HepG2 (cell line): ENCODE results near the gene FOXA1. TPM values are rescaled to one million over a fixed set of nuclear protein-coding genes. Genes with fewer than 3 reads are reported as not detected.

Source experiments
- ATF3 ChIP-seq: sonication (generic); formaldehyde crosslinking; IDR thresholded peaks from 2 replicates; pipeline ENCODE4 v1.4.0; 2020; ENCODE audit warnings: missing genetic modification reagents
- GRHL1 ChIP-seq: sonication (generic); formaldehyde crosslinking; conservative IDR thresholded peaks from 2 replicates; pipeline ENCODE4 v1.8.0; 2022; ENCODE audit warnings: missing genetic modification reagents
- KLF13 ChIP-seq: sonication (generic); formaldehyde crosslinking; IDR thresholded peaks from 2 replicates; pipeline ENCODE4 v1.4.0; 2020; ENCODE audit warnings: mild to moderate bottlenecking, missing genetic modification reagents
- KLF6 ChIP-seq: IDR thresholded peaks from 2 replicates; pipeline ENCODE4 v1.8.0; 2016; ENCODE audit warnings: missing biosample characterization, missing genetic modification reagents
- NFKB2 ChIP-seq: sonication (generic); formaldehyde crosslinking; IDR thresholded peaks from 2 replicates; pipeline ENCODE4 v1.4.0; 2020; ENCODE audit warnings: missing genetic modification reagents, borderline replicate concordance
- NFKBIZ ChIP-seq: IDR thresholded peaks from 2 replicates; pipeline ENCODE4 v1.6.1; 2018; ENCODE audit warnings: missing genetic modification reagents, missing compliant biosample characterization
- NR2C2 ChIP-seq: sonication (generic); formaldehyde crosslinking; IDR thresholded peaks from 2 replicates; pipeline ENCODE4 v1.4.0; 2020; ENCODE audit warnings: missing genetic modification reagents, mild to moderate bottlenecking, moderate library complexity, borderline replicate concordance
- POLR2G ChIP-seq: fragments of 200-400 bp; formaldehyde crosslinking; IDR thresholded peaks from 2 replicates; pipeline ENCODE4 v1.6.1; 2018; ENCODE audit warnings: mild to moderate bottlenecking, low read depth, low read length, moderate library complexity
- RAD21 ChIP-seq: fragments of 450-650 bp; formaldehyde crosslinking; IDR thresholded peaks from 2 replicates; pipeline ENCODE4 v1.5.0; 2020; ENCODE audit warnings: mild to moderate bottlenecking
- SAP130 ChIP-seq: IDR thresholded peaks from 2 replicates; pipeline ENCODE4 v1.6.1; 2016; ENCODE audit warnings: low read depth
- SMAD9 ChIP-seq: sonication (generic); formaldehyde crosslinking; IDR thresholded peaks from 2 replicates; pipeline ENCODE4 v1.5.1; 2020; ENCODE audit warnings: mild to moderate bottlenecking, missing genetic modification reagents
- SPEN ChIP-seq: sonication (generic); formaldehyde crosslinking; IDR thresholded peaks from 2 replicates; pipeline ENCODE4 v1.5.1; 2020; ENCODE audit warnings: low read depth, mild to moderate bottlenecking, missing genetic modification reagents
- SRSF4 ChIP-seq: fragments of 200-400 bp; formaldehyde crosslinking; IDR thresholded peaks from one replicate; pipeline ENCODE4 v1.6.1; 2018; ENCODE audit warnings: mild to moderate bottlenecking, low read depth, low read length, moderate library complexity; ENCODE audit not compliant: poor library complexity, severe bottlenecking
- THRA ChIP-seq: sonication (generic); formaldehyde crosslinking; IDR thresholded peaks from 2 replicates; pipeline ENCODE4 v1.4.0; 2020; ENCODE audit warnings: missing genetic modification reagents, borderline replicate concordance
- YEATS4 ChIP-seq: sonication (generic); formaldehyde crosslinking; IDR thresholded peaks from 2 replicates; pipeline ENCODE4 v1.4.0; 2020; ENCODE audit warnings: missing genetic modification reagents, borderline replicate concordance
- YY1 ChIP-seq: IDR thresholded peaks from 2 replicates; pipeline ENCODE4 v1.6.1; 2011; ENCODE audit warnings: low read length, low read depth, moderate library complexity, mild to moderate bottlenecking; ENCODE audit not compliant: insufficient read depth, insufficient replicate concordance
- ZFAT ChIP-seq: sonication (generic); formaldehyde crosslinking; conservative IDR thresholded peaks from 2 replicates; pipeline ENCODE4 v1.8.1; 2023; ENCODE audit warnings: missing genetic modification reagents, inconsistent platforms
- ZNF598 ChIP-seq: sonication (generic); formaldehyde crosslinking; IDR thresholded peaks from 2 replicates; pipeline ENCODE4 v1.5.1; 2020; ENCODE audit warnings: mild to moderate bottlenecking, missing genetic modification reagents, borderline replicate concordance
- ZNF678 ChIP-seq: sonication (generic); formaldehyde crosslinking; IDR thresholded peaks from 2 replicates; pipeline ENCODE4 v1.4.0; 2020; ENCODE audit warnings: mild to moderate bottlenecking, missing genetic modification reagents
- ZNF746 ChIP-seq: sonication (generic); formaldehyde crosslinking; IDR thresholded peaks from 2 replicates; pipeline ENCODE4 v1.8.0; 2022; ENCODE audit warnings: mild to moderate bottlenecking, missing genetic modification reagents
- polyA plus RNA-seq, 8 experiments: library from polyadenylated mRNA; depleted of rRNA in 3 of 8; stranded (reverse) in 7 of 8; unstranded in 1 of 8; fragments of >200 nt; fragmentation: Illumina TruSeq in 4 of 8; extraction: Trizol in 4 of 8; gene quantifications; 2 replicates each; pipeline versions ENCODE4 v1.2.1 to v1.2.3, GENCODE V29; 2011 to 2016; ENCODE audit warnings: low read depth in 4 of 8, missing spikeins in 1 of 8, mixed read lengths in 1 of 8; ENCODE audit not compliant: insufficient read depth in 1 of 8
- total RNA-seq, 5 experiments: library from RNA; depleted of rRNA; stranded (reverse); fragments of >200 nt; fragmentation: Illumina TruSeq; extraction: Trizol; gene quantifications; 2 replicates each; pipeline ENCODE4 v1.2.3, GENCODE V29; 2016; ENCODE audit warnings: low read depth in 1 of 5
- TF ChIP-seq, protein P1 (sequence below): sonication (generic); formaldehyde crosslinking; IDR thresholded peaks from 2 replicates; pipeline ENCODE4 v1.4.0; 2020; ENCODE audit warnings: mild to moderate bottlenecking, missing genetic modification reagents

The FOXA1 gene
- total and polyA plus RNA-seq, 2 of the 13 experiments (the other 11 are each of a cell fraction or from before 2014, with no cell fraction given): 43.4 to 58.6 TPM

DNA sequence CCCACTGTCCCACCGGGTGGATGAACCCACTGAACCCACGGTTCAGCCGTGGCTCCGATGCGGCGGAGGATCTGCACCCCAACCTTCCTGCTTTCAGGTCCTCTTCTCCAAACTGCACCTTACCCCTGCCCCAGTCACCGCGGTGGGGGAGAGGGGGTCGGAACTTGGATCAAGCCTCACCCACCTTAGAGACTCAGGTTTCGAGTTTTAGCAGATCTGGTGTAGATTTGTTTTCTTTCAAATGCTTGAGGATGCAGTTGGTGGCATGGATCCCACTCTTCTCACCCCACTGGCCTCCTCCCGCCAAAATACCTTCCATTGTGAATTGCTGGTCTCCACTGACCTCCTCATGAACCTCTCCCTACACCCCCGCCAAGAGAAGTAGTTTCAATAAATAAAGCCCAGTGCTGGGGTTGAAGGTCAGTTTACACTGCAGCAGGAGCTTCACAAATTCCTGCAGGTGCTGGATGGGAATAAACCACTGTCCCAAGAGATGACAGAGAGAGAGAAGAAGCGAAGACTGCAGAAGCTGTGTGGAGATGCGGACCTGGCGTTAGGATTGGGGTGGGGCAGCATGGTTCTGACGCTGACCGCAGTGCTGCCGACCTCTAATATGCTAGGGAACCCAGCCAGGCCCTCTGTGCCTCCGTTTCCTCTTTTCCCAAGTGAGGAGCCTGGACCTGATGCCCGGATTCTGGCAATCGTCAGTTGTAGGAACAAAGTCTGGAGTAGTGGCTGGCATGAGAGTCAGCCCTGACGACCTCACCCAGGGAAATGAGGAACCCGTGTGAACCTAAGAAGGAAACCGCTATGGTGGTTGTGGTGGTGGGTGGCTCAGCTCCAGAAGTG, 7.8 kb upstream of the FOXA1 start (continued):
- TF ChIP-seq ZNF678 (CRISPR knock-in tag) (no peak), NFKB2 (CRISPR knock-in tag) (peak; percentile 71), POLR2G (peak; percentile 50), RAD21 (CRISPR knock-in tag) (no peak), ATF3 (CRISPR knock-in tag) (0 out of 2 replicates have a peak, but pooled peaks have one; percentile 33), SMAD9 (CRISPR knock-in tag) (peak; percentile 97), SAP130 (CRISPR knock-in tag) (peak; percentile 88), NFKBIZ (no peak), SRSF4 (no peak), ZNF598 (CRISPR knock-in tag) (peak; percentile 73; the same call in 1 of the 2 replicates), KLF13 (peak; percentile 29; the same call in 1 of the 2 replicates), YY1 (peak; percentile 34), SPEN (CRISPR knock-in tag) (no peak), NR2C2 (peak; percentile 90), GRHL1 (no peak), ZNF746 (CRISPR knock-in tag) (peak; percentile 67; the same call in 1 of the 2 replicates), ZFAT (CRISPR knock-in tag) (no peak), YEATS4 (CRISPR knock-in tag) (peak; percentile 77), THRA (CRISPR knock-in tag) (peak; percentile 86), KLF6 (CRISPR knock-in tag) (no peak)
- TF ChIP-seq, protein P1, sequence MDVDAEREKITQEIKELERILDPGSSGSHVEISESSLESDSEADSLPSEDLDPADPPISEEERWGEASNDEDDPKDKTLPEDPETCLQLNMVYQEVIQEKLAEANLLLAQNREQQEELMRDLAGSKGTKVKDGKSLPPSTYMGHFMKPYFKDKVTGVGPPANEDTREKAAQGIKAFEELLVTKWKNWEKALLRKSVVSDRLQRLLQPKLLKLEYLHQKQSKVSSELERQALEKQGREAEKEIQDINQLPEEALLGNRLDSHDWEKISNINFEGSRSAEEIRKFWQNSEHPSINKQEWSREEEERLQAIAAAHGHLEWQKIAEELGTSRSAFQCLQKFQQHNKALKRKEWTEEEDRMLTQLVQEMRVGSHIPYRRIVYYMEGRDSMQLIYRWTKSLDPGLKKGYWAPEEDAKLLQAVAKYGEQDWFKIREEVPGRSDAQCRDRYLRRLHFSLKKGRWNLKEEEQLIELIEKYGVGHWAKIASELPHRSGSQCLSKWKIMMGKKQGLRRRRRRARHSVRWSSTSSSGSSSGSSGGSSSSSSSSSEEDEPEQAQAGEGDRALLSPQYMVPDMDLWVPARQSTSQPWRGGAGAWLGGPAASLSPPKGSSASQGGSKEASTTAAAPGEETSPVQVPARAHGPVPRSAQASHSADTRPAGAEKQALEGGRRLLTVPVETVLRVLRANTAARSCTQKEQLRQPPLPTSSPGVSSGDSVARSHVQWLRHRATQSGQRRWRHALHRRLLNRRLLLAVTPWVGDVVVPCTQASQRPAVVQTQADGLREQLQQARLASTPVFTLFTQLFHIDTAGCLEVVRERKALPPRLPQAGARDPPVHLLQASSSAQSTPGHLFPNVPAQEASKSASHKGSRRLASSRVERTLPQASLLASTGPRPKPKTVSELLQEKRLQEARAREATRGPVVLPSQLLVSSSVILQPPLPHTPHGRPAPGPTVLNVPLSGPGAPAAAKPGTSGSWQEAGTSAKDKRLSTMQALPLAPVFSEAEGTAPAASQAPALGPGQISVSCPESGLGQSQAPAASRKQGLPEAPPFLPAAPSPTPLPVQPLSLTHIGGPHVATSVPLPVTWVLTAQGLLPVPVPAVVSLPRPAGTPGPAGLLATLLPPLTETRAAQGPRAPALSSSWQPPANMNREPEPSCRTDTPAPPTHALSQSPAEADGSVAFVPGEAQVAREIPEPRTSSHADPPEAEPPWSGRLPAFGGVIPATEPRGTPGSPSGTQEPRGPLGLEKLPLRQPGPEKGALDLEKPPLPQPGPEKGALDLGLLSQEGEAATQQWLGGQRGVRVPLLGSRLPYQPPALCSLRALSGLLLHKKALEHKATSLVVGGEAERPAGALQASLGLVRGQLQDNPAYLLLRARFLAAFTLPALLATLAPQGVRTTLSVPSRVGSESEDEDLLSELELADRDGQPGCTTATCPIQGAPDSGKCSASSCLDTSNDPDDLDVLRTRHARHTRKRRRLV: no peak
